Adrenal gland (tissue), 5 donors: Measurements from ENCODE around the gene F2RL3.

Experiments
- POLR2A ChIP-seq, 2 donors: fragments of 450-650 bp; IDR thresholded peaks; one replicate each; pipeline ENCODE4 v1.6.1; 2017; ENCODE audit warnings: antibody characterized with exemption in 2 of 2, mild to moderate bottlenecking in 2 of 2, moderate library complexity in 1 of 2
- TF ChIP-seq, protein P1 (sequence below), 6 experiments: fragments of 450-650 bp in 4 of 6; fragments of 200-600 bp in 2 of 6; sonication (generic) in 1 of 6; IDR thresholded peaks; 1 replicate in 5 of 6; 2 replicates in 1 of 6; pipeline versions ENCODE4 v1.5.1 to v1.8.0; 2016 to 2021; ENCODE audit warnings: antibody characterized with exemption in 6 of 6, mild to moderate bottlenecking in 2 of 6, moderate library complexity in 1 of 6
- donor health status: DM: no; HTN: no; CAD: no.

DNA sequence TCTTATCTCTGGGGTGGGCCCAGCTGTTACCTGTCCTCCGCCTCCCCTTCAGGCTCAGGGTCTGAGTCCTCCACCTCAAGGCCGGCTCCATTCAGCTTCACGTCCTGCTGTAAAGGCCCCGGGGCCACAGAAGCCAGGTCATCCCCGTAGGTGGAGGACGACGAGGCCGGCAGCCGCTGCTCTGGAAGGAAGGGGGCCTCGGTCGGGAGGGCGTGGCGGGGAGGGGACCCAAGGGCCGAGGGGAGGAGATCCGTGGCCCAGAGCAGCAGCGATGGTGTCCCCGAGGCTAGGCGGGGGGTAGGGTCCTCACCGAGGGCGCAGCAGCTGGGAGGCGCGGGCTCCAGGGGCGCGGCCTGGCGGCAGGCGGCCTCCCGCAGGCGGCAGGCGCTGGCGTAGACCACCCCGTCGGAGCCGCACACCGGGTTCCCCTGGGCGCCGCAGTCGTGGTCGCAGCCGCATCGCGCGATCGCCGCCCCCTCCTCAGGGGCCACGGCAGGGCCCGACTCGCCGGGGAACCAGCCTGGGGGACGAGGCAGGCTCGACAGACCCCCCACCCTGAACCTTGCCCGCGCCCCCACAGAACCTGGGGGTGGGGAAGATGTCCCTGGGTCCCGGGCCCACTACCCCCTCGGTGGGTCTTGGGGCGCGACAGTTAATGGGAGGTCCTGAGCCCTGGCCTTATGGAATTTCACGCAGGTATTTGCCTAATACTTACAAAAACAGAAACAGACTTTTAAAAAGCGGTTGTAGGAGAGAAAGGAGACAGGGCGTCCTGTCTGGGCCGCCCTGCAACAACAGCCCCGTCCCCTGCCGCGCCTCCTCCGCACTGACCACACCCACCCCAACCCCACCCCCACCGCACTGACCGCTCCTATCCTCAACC, 7.6 kb downstream of the F2RL3 start:
- TF ChIP-seq POLR2A (IDR thresholded peaks at IDR 0.05): peak; percentile 23 to 49
- TF ChIP-seq, protein P1, sequence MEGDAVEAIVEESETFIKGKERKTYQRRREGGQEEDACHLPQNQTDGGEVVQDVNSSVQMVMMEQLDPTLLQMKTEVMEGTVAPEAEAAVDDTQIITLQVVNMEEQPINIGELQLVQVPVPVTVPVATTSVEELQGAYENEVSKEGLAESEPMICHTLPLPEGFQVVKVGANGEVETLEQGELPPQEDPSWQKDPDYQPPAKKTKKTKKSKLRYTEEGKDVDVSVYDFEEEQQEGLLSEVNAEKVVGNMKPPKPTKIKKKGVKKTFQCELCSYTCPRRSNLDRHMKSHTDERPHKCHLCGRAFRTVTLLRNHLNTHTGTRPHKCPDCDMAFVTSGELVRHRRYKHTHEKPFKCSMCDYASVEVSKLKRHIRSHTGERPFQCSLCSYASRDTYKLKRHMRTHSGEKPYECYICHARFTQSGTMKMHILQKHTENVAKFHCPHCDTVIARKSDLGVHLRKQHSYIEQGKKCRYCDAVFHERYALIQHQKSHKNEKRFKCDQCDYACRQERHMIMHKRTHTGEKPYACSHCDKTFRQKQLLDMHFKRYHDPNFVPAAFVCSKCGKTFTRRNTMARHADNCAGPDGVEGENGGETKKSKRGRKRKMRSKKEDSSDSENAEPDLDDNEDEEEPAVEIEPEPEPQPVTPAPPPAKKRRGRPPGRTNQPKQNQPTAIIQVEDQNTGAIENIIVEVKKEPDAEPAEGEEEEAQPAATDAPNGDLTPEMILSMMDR (IDR thresholded peaks at IDR 0.05): no peak
